ENCODE results near the gene PYROXD2. TPM values are rescaled to one million over a fixed set of nuclear protein-coding genes. Genes with fewer than 3 reads are reported as not detected.

PYROXD2 gene
- total and polyA plus RNA-seq, 2 of the 13 experiments (the other 11 are each of a cell fraction or from before 2014, with no cell fraction given), result 2.0 to 6.2 TPM

GRCh38 chr10:98417481-98417959 lies 2.5 kb upstream of the PYROXD2 start:
- H3K27me3 ChIP-seq (ENCODE audit: control insufficient read depth in 1 of 2, insufficient read depth in 2 of 2, low read length in 2 of 2), result no peaks in the 10 kb centered on the region
- ChIA-PET CTCF (ENCODE audit: low intra/inter-chr PET ratio, low total read pairs) (no interaction called here), POLR2A (no interaction called here)
- in situ Hi-C loops (cut with HindIII; ENCODE audit: extremely low pct_ligation_motif_present, low pct_unique_long_range_greater_than_20kb) (no loop called here), intact Hi-C loops (cut with micrococcal nuclease; ENCODE audit: unreplicated experiment) (no loop called here)
- H3K27ac ChIP-seq (ENCODE audit: extremely low read length, insufficient read depth, low read length), result no peak overlapping the region
- no peaks in the 10 kb centered on the region for H4K20me1 ChIP-seq (ENCODE audit: insufficient read depth, low read length)
- TF ChIP-seq NFKBIZ (CRISPR knock-in tag; IDR thresholded peaks at IDR 0.05) (no peak), ZNF451 (CRISPR knock-in tag; IDR thresholded peaks at IDR 0.05) (no peak), ETS1 (CRISPR knock-in tag; IDR thresholded peaks at IDR 0.05) (no peak), SATB2 (CRISPR knock-in tag; IDR thresholded peaks at IDR 0.05) (no peak), PRDM4 (CRISPR knock-in tag; IDR thresholded peaks at IDR 0.05; ENCODE audit: borderline replicate concordance) (no peak), AGO2 (optimal IDR thresholded peaks at IDR 0.05; ENCODE audit: low read depth, low read length) (peak; percentile 57)
- no peaks in the 10 kb centered on the region for H3K9me3 ChIP-seq (ENCODE audit: low read length)
- H3K36me3 ChIP-seq (replicated peaks in 1 of 2; ENCODE audit: control insufficient read depth in 1 of 2, insufficient read depth in 2 of 2, low read length in 2 of 2), result peaks cover 3 to 8% of the 10 kb centered on the region in 2 experiments; a peak in 3 of 5 replicates
- 95% methylated on average over 6 of the region's 19 CpGs for WGBS (ENCODE audit: low lambda C conversion rate)
- H2AFZ ChIP-seq (ENCODE audit: low read length), result no peak overlapping the region
- peaks cover 18% of the 10 kb centered on the region for H3K4me1 ChIP-seq (ENCODE audit: insufficient read depth, low read length)
- no peak overlapping the region for H3K4me2 ChIP-seq (ENCODE audit: low read depth, low read length)
- FAIRE-seq (no peak), ATAC-seq (no peak), DNase-seq (ENCODE audit: low spot score) (no peak)
- no peak overlapping the region for H3K9ac ChIP-seq (ENCODE audit: insufficient read depth, low read depth, low read length)
- BruUV-seq (replicated peaks), result no TSS peak
- H3K4me3 ChIP-seq (replicated peaks in 1 of 3; ENCODE audit: insufficient read depth in 1 of 3, low read depth in 2 of 3, low read length in 3 of 3), result no peak overlapping the region
- H3K79me2 ChIP-seq (ENCODE audit: insufficient read depth, low read length), result no peaks in the 10 kb centered on the region
